Neural cell (in vitro differentiated cells): ENCODE measurements around the gene TXNL4B.

Experiments
- CTCF ChIP-seq: fragments of 450-650 bp; IDR thresholded peaks from 2 replicates; pipeline ENCODE4 v1.5.1; 2014; ENCODE audit warnings: antibody characterized with exemption, mild to moderate bottlenecking, moderate library complexity; ENCODE audit not compliant: poor library complexity, severe bottlenecking
- MXI1 ChIP-seq: fragments of 450-650 bp; conservative IDR thresholded peaks from 2 replicates; pipeline ENCODE4 v1.6.1; 2014; ENCODE audit warnings: antibody characterized with exemption, mild to moderate bottlenecking; ENCODE audit not compliant: poor library complexity, severe bottlenecking

DNA sequence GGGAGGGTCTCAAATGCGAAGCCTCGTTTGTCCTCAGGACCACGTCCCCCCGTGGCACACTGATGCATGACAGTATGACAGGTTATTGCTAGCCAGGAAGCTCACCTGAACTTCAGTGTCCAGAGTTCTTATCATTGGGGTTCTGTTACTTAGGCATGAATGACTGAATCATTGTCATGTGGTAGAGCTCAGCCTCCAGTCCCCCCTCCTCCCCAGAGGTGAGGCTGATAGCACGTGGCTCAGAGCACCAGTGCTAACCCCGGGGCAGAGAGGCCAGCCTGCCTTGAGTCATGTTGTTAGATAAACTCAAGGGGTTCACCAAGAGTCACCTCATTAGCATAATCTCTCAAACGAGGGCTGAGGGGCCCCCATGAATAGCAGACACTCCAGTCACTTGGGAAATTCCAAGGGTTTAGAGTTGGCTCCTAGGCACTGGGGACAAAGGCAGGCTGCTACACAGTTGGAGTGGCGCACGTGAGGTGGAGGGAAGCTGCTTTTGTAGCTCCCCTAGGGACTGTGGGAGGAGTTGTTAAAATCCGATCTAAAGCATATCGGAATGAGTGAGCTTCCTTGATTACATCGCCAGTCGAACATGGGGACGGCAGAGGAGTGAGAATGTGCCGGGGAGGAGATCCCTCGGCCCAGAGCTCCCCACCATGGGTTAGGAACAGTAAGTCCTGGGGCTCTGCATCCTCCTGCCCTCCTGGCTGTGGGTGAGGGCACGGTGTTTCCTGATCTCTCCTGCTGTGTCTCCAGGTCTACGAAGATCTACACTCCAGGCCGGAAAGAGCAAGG, 18.4 kb upstream of the TXNL4B start:
- TF ChIP-seq MXI1 (no peak), CTCF (no peak)
